A549 (cell line): ENCODE results near the gene PSD2. TPM values are rescaled to one million over a fixed set of nuclear protein-coding genes. Genes with fewer than 3 reads are reported as not detected.

ENCODE experiments used
- ATAC-seq, 2 experiments: fragments of 200-7000 bp in 1 of 2; fragments of >200 bp in 1 of 2; cut with Nextera tagmentation in 1 of 2; cut with Tn5 transposase in 1 of 2; 3 replicates each; pipeline versions ENCODE4 v1.8.0 to v1.9.1; 2018 to 2020; ENCODE audit warnings: mild to moderate bottlenecking in 1 of 2, moderate library complexity in 1 of 2
- CTCF ChIA-PET: fragments of 300-600 bp; sonication (Branson Sonifier 250); formaldehyde crosslinking; extraction: SDS; loops from one replicate; lab custom pipeline; 2021; ENCODE audit warnings: antibody characterized with exemption, inconsistent platforms; lab: Yijun Ruan, JAX
- POLR2A ChIA-PET: fragments of 350-600 bp; formaldehyde crosslinking; extraction: SDS; loops from one replicate; lab custom pipeline; 2021; ENCODE audit warnings: antibody characterized with exemption, inconsistent platforms; lab: Yijun Ruan, JAX
- DNase-seq, 2 experiments: peaks; one replicate each; pipeline versions ENCODE4 v3.0.0 to v3.0.0-alpha.2; 2011 to 2016; ENCODE audit warnings: low read depth in 1 of 2, low spot score in 1 of 2
- FAIRE-seq: peaks from 2 replicates; lab custom pipeline; 2011; peaks lifted over from hg19 to GRCh38; lab: Jason Lieb, UNC
- H3K27ac ChIP-seq, 2 experiments: fragments of >200 bp; sonication (Bioruptor Twin); formaldehyde crosslinking; 3 replicates each; pipeline ENCODE4 v1.5.1; 2016 to 2017
- H3K4me1 ChIP-seq: fragments of >200 bp; sonication (Bioruptor Twin); formaldehyde crosslinking; 3 replicates; pipeline ENCODE4 v1.6.1; 2016
- H3K4me2 ChIP-seq: fragments of >200 bp; sonication (Bioruptor Twin); formaldehyde crosslinking; 3 replicates; pipeline ENCODE4 v1.6.1; 2016
- H3K4me3 ChIP-seq: fragments of >200 bp; sonication (Bioruptor Twin); formaldehyde crosslinking; 3 replicates; pipeline ENCODE4 v1.5.1; 2016
- H3K9me3 ChIP-seq: fragments of >200 bp; sonication (Bioruptor Twin); formaldehyde crosslinking; 3 replicates; pipeline ENCODE4 v1.6.1; 2016
- CBX8 ChIP-seq: fragments of 200-600 bp; sonication (generic); IDR thresholded peaks from 2 replicates; pipeline ENCODE4 v1.6.1; 2016
- CHD2 ChIP-seq: fragments of 150-350 bp; IDR thresholded peaks from 2 replicates; pipeline ENCODE4 v1.6.1; 2014; ENCODE audit warnings: low read length; ENCODE audit not compliant: partially characterized antibody
- CHD4 ChIP-seq: fragments of 200-600 bp; sonication (generic); IDR thresholded peaks from 2 replicates; pipeline ENCODE4 v1.6.1; 2016; ENCODE audit warnings: antibody characterized with exemption, mild to moderate bottlenecking, borderline replicate concordance
- E2F6 ChIP-seq: IDR thresholded peaks from 2 replicates; pipeline ENCODE4 v1.6.1; 2012; ENCODE audit warnings: low read depth, borderline replicate concordance
- EHF ChIP-seq: fragments of 250-450 bp; sonication (Bioruptor Pico); IDR thresholded peaks from 2 replicates; pipeline ENCODE4 v1.5.0; 2020; ENCODE audit warnings: mild to moderate bottlenecking
- EHMT2 ChIP-seq: fragments of 200-600 bp; sonication (generic); IDR thresholded peaks from 2 replicates; pipeline ENCODE4 v1.6.1; 2016; ENCODE audit warnings: antibody characterized with exemption, low read depth, mild to moderate bottlenecking, moderate library complexity
- ELK1 ChIP-seq: fragments of 150-350 bp; IDR thresholded peaks from 2 replicates; pipeline ENCODE4 v1.6.1; 2014; ENCODE audit warnings: low read depth, mild to moderate bottlenecking, low read length
- FOXS1 ChIP-seq: fragments of 250-450 bp; sonication (Bioruptor Pico); IDR thresholded peaks from 2 replicates; pipeline ENCODE4 v1.5.0; 2020; ENCODE audit warnings: mild to moderate bottlenecking, moderate library complexity
- HEYL ChIP-seq: fragments of 250-450 bp; sonication (Bioruptor Pico); IDR thresholded peaks from 2 replicates; pipeline ENCODE4 v1.8.0; 2021; ENCODE audit warnings: mild to moderate bottlenecking, moderate library complexity
- HMGXB4 ChIP-seq: fragments of 250-450 bp; sonication (Bioruptor Pico); IDR thresholded peaks from 2 replicates; pipeline ENCODE4 v1.5.0; 2021; ENCODE audit warnings: mild to moderate bottlenecking, moderate library complexity, borderline replicate concordance
- JUNB ChIP-seq: fragments of >200 bp; sonication (Bioruptor Twin); formaldehyde crosslinking; IDR thresholded peaks from 2 replicates; pipeline ENCODE4 v1.6.1; 2016
- KDM1A ChIP-seq: fragments of 200-600 bp; sonication (generic); IDR thresholded peaks from 2 replicates; pipeline ENCODE4 v1.6.1; 2016; ENCODE audit warnings: low read depth, mild to moderate bottlenecking
- MAFK ChIP-seq: fragments of 450-650 bp; IDR thresholded peaks from 2 replicates; pipeline ENCODE4 v1.6.1; 2014; ENCODE audit not compliant: partially characterized antibody
- NPAS2 ChIP-seq: fragments of 250-450 bp; sonication (Bioruptor Pico); IDR thresholded peaks from 2 replicates; pipeline ENCODE4 v1.8.0; 2022; ENCODE audit warnings: mild to moderate bottlenecking, moderate library complexity, borderline replicate concordance
- PHF8 ChIP-seq: fragments of 200-600 bp; sonication (generic); IDR thresholded peaks from 2 replicates; pipeline ENCODE4 v1.6.1; 2016; ENCODE audit warnings: low read depth, mild to moderate bottlenecking, antibody characterized with exemption, moderate library complexity, borderline replicate concordance
- POLR2A ChIP-seq: IDR thresholded peaks from 2 replicates; pipeline ENCODE4 v1.6.1; 2012; ENCODE audit warnings: mild to moderate bottlenecking, low read length
- RARB ChIP-seq: fragments of 250-450 bp; sonication (Bioruptor Pico); IDR thresholded peaks from 2 replicates; pipeline ENCODE4 v1.8.0; 2021; ENCODE audit warnings: mild to moderate bottlenecking, moderate library complexity
- RFX5 ChIP-seq: fragments of 450-650 bp; IDR thresholded peaks from 2 replicates; pipeline ENCODE4 v1.7.1; 2014; ENCODE audit warnings: antibody characterized with exemption, mild to moderate bottlenecking, moderate library complexity
- SREBF2 ChIP-seq: fragments of 450-650 bp; IDR thresholded peaks from 2 replicates; pipeline ENCODE4 v1.6.1; 2014; ENCODE audit warnings: mild to moderate bottlenecking, moderate library complexity
- ZC3H11A ChIP-seq: fragments of 450-650 bp; IDR thresholded peaks from 2 replicates; pipeline ENCODE4 v1.6.1; 2014; ENCODE audit warnings: antibody characterized with exemption, mild to moderate bottlenecking
- WGBS: methylation state at CpG from one replicate; pipeline ENCODE4 v1.1.6; 2017; ENCODE audit errors: missing lambda C conversion rate; 5-methylcytosine and 5-hydroxymethylcytosine counted together
- polyA plus RNA-seq, 4 experiments: library from polyadenylated mRNA; depleted of rRNA in 3 of 4; stranded (reverse); fragments of >200 nt; fragmentation: RNase III in 1 of 4; extraction: RNeasy Plus Mini Kit Qiagen cat#74134 plus additional on column Dnase treatment in 1 of 4; gene quantifications; 2 replicates in 3 of 4; 3 replicates in 1 of 4; pipeline ENCODE4 v1.2.3, GENCODE V29; 2011 to 2017
- TF ChIP-seq, protein P1 (sequence below): fragments of >200 bp; sonication (Bioruptor Twin); formaldehyde crosslinking; IDR thresholded peaks from 2 replicates; pipeline ENCODE4 v1.6.1; 2016
- TF ChIP-seq, protein P2 (sequence below): fragments of 250-450 bp; sonication (Bioruptor Pico); IDR thresholded peaks from 2 replicates; pipeline ENCODE4 v1.5.0; 2020; ENCODE audit warnings: low read depth, mild to moderate bottlenecking, moderate library complexity
- TF ChIP-seq, protein P3 (sequence below): fragments of >200 bp; sonication (Bioruptor Twin); formaldehyde crosslinking; IDR thresholded peaks from 3 replicates; pipeline ENCODE4 v1.6.1; 2016
- TF ChIP-seq, protein P4 (sequence below): fragments of >200 bp; sonication (Bioruptor Twin); formaldehyde crosslinking; IDR thresholded peaks from 3 replicates; pipeline ENCODE4 v1.5.1; 2016

Gene PSD2
- polyA plus RNA-seq, 2 of the 4 experiments (the other 2 are of a cell fraction) = 0.05 TPM; not detected in 1

GRCh38 chr5:139823757-139824355 lies 28.2 kb downstream of the PSD2 start:
- H3K9me3 ChIP-seq = peaks cover 4% of the 10 kb centered on the region; the same call in 2 of the 3 replicates
- no peaks in the 10 kb centered on the region for H3K4me1 ChIP-seq
- H3K27ac ChIP-seq = no peak overlapping the region
- FAIRE-seq = no peak
- no peak overlapping the region for H3K4me2 ChIP-seq
- ChIA-PET POLR2A (no interaction called here), CTCF (interaction anchor here (1.0 to 3.7 kb wide), 2 partner anchors 30 to 36 kb away, joined by 3 to 26 read pairs; no protein-coding TSS in a partner anchor)
- no peak for ATAC-seq
- no peak overlapping the region for H3K4me3 ChIP-seq
- TF ChIP-seq PHF8 = no peak
- TF ChIP-seq, protein P1, sequence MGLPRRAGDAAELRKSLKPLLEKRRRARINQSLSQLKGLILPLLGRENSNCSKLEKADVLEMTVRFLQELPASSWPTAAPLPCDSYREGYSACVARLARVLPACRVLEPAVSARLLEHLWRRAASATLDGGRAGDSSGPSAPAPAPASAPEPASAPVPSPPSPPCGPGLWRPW = no peak
- no peak for TF ChIP-seq SREBF2
- no peak for TF ChIP-seq NPAS2 (CRISPR knock-in tag)
- TF ChIP-seq, protein P2, sequence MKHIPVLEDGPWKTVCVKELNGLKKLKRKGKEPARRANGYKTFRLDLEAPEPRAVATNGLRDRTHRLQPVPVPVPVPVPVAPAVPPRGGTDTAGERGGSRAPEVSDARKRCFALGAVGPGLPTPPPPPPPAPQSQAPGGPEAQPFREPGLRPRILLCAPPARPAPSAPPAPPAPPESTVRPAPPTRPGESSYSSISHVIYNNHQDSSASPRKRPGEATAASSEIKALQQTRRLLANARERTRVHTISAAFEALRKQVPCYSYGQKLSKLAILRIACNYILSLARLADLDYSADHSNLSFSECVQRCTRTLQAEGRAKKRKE (CRISPR knock-in tag) = no peak
- no peak for DNase-seq
- WGBS = 69% methylated on average over 7 of the region's 7 CpGs

DNA sequence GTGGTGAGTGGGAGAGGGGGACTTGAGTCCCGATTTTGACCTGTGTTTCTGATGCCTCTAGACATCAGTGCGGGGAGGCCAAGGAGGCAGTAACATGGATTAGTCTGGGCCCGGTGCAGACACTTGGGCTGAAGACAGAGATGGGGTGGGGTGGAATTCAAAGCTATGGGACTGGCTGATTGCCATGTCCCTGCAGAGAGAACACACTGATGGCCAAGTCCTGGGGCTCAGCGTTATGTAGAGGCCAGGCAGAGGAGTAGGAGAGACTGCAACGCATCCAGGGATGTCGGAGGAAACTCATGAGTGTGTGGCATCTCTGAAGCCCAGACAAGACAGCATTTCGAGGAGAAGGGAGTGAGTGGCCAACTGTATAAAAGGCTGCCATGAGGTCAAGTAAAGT lies 30.1 kb downstream of the PSD2 start:
- Histone ChIP-seq H3K27ac (no peak overlapping the region), H3K4me2 (no peak overlapping the region), H3K4me1 (no peaks in the 10 kb centered on the region), H3K9me3 (no peaks in the 10 kb centered on the region), H3K4me3 (no peak overlapping the region)
- ChIA-PET POLR2A (no interaction called here), CTCF (interaction anchor here (0.7 to 3.7 kb wide), 7 partner anchors 11 to 147 kb away, joined by 3 to 26 read pairs (median 5); no protein-coding TSS in a partner anchor)
- FAIRE-seq (no peak), DNase-seq (no peak), ATAC-seq (no peak)
- 49% methylated on average over 7 of the region's 7 CpGs for WGBS
- no peak for TF ChIP-seq POLR2A
- no peak for TF ChIP-seq KDM1A
- no peak for TF ChIP-seq EHMT2

DNA sequence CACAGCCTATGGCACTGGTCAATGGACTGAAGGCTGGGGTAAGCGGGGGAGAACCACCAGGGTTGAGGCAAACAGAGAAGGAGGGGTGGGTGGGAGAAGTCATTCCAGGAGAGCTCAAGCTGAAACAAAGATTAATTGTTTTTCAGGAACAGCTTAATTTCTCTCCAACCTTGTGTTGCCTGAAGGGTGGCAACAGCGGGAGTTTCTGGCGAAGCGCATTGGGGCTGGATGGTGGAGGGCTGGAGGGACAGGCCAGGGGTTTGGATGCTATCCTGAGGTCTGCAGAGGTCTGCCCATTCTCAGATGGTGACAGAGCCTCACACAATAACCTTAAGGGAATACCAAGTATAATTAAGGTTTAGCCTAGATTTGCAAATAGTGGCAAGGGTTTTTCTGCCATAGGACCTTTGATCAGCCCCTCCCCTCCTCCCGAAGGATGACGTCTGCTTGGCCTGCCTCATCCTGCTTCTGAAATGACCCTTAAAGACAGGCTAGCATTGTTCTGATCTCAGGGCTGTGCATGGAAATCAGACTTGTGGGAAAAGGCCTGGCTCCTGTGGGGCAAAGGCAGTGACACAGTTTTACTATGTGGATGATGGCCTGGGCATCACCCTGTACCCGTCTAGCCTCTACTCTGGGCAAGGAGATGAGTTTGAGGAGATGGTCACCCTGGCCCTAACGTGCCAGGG lies 32.7 kb downstream of the PSD2 start:
- POLR2A ChIA-PET = no interaction called here
- Histone ChIP-seq H3K4me3 (no peak overlapping the region), H3K27ac (no peak overlapping the region), H3K4me1 (no peaks in the 10 kb centered on the region), H3K9me3 (no peaks in the 10 kb centered on the region), H3K4me2 (no peak overlapping the region)
- WGBS = 46% methylated on average over 8 of the region's 8 CpGs
- DNase-seq (no peak), FAIRE-seq (no peak), ATAC-seq (no peak)
- CTCF ChIA-PET = interaction anchor here (0.7 kb wide), 1 partner anchor 61 kb away, joined by 3 read pairs; no protein-coding TSS in a partner anchor
- TF ChIP-seq ELK1 (no peak), RFX5 (no peak), CHD4 (no peak), ZC3H11A (no peak), MAFK (no peak), CHD2 (no peak), JUNB (no peak), RARB (CRISPR knock-in tag) (no peak), FOXS1 (CRISPR knock-in tag) (no peak), EHF (CRISPR knock-in tag) (no peak), HMGXB4 (CRISPR knock-in tag) (no peak), CBX8 (no peak), HEYL (CRISPR knock-in tag) (no peak), E2F6 (no peak)
- TF ChIP-seq, protein P3, sequence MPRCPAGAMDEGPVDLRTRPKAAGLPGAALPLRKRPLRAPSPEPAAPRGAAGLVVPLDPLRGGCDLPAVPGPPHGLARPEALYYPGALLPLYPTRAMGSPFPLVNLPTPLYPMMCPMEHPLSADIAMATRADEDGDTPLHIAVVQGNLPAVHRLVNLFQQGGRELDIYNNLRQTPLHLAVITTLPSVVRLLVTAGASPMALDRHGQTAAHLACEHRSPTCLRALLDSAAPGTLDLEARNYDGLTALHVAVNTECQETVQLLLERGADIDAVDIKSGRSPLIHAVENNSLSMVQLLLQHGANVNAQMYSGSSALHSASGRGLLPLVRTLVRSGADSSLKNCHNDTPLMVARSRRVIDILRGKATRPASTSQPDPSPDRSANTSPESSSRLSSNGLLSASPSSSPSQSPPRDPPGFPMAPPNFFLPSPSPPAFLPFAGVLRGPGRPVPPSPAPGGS = no peak
- TF ChIP-seq, protein P4, sequence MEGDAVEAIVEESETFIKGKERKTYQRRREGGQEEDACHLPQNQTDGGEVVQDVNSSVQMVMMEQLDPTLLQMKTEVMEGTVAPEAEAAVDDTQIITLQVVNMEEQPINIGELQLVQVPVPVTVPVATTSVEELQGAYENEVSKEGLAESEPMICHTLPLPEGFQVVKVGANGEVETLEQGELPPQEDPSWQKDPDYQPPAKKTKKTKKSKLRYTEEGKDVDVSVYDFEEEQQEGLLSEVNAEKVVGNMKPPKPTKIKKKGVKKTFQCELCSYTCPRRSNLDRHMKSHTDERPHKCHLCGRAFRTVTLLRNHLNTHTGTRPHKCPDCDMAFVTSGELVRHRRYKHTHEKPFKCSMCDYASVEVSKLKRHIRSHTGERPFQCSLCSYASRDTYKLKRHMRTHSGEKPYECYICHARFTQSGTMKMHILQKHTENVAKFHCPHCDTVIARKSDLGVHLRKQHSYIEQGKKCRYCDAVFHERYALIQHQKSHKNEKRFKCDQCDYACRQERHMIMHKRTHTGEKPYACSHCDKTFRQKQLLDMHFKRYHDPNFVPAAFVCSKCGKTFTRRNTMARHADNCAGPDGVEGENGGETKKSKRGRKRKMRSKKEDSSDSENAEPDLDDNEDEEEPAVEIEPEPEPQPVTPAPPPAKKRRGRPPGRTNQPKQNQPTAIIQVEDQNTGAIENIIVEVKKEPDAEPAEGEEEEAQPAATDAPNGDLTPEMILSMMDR = no peak
